ENCODE results near the gene ROM1. TPM values are rescaled to one million over a fixed set of nuclear protein-coding genes. Genes with fewer than 3 reads are reported as not detected.

Gene ROM1
- total and polyA plus RNA-seq, 9 donors = 1.5 to 4.0 (median 2.7) TPM

DNA sequence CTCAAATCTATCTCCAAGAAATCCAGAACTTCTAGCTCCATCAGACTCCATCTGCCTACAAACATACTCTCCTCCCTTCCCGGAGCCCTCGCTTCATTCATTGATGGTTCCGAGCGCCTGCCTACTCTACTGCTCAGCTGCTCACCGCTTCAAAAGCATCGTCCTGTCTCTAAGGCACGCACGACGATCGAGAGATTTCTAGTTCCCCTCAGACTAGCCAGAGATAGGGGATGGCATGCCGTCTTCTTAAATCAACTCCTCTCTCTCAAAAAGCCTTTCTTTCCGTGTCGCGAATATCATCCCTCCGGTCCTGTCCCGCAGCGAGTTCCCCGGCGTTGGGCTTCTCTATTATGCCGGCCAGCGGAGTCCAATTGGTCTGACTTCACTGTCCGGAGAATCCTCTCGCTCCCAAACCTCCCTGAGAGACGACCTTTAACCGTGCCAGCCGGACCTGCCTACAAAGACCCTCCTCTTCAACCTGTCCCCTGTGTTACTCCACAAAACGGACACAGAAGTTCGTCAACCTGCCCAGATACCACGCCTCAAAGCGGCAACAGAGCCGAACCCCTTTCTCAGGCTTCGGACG, 40.0 kb upstream of the ROM1 start:
- peak overlapping the region; percentile 92 for H3K27ac ChIP-seq (ENCODE audit: low read length)
- no peaks in the 10 kb centered on the region for H3K27me3 ChIP-seq (ENCODE audit: control insufficient read depth, insufficient read depth, low read length)
- DNase-seq = no peak
- WGBS (ENCODE audit: insufficient coverage) = 0% methylated on average over 33 of the region's 33 CpGs
- peaks cover 56% of the 10 kb centered on the region for H3K36me3 ChIP-seq (ENCODE audit: control insufficient read depth, insufficient read depth, low read length)
- no peaks in the 10 kb centered on the region for H3K9me3 ChIP-seq (replicated peaks; ENCODE audit: control insufficient read depth, low read depth, low read length)
- H3K4me1 ChIP-seq (ENCODE audit: control insufficient read depth, insufficient read depth, low read length) = peaks cover 26% of the 10 kb centered on the region
- peak overlapping the region; percentile 91 for H3K4me3 ChIP-seq (ENCODE audit: low read length)

GRCh38 chr11:62573592-62574362, 39.3 kb upstream of the ROM1 start, which contains the start of gene EEF1G:
Gene EEF1G, minus strand, starts transcription at chr11:62573891. Its CDS starts 49 bp downstream, at chr11:62573842.
- DNase-seq = peak; percentile 100
- peak within 1 kb of the TSS; percentile 91 for H3K4me3 ChIP-seq (ENCODE audit: low read length)
- WGBS (ENCODE audit: insufficient coverage) = 0% methylated on average over 38 of the region's 46 CpGs
- H3K36me3 ChIP-seq (ENCODE audit: control insufficient read depth, insufficient read depth, low read length) = peaks cover 57% of the 10 kb centered on the region
- no peaks in the 10 kb centered on the region for H3K9me3 ChIP-seq (replicated peaks; ENCODE audit: control insufficient read depth, low read depth, low read length)
- H3K4me1 ChIP-seq (ENCODE audit: control insufficient read depth, insufficient read depth, low read length) = peaks cover 26% of the 10 kb centered on the region
- no peaks in the 10 kb centered on the region for H3K27me3 ChIP-seq (ENCODE audit: control insufficient read depth, insufficient read depth, low read length)
- H3K27ac ChIP-seq (ENCODE audit: low read length) = peak within 1 kb of the TSS; percentile 98

- WGBS (ENCODE audit: insufficient coverage) = 0% methylated on average over 32 of the region's 33 CpGs
- peak; percentile 81 for DNase-seq
- H3K9me3 ChIP-seq (replicated peaks; ENCODE audit: control insufficient read depth, low read depth, low read length) = no peaks in the 10 kb centered on the region
- H3K4me1 ChIP-seq (ENCODE audit: control insufficient read depth, insufficient read depth, low read length) = peaks cover 26% of the 10 kb centered on the region
- H3K36me3 ChIP-seq (ENCODE audit: control insufficient read depth, insufficient read depth, low read length) = peaks cover 56% of the 10 kb centered on the region
- no peaks in the 10 kb centered on the region for H3K27me3 ChIP-seq (ENCODE audit: control insufficient read depth, insufficient read depth, low read length)
- peak overlapping the region; percentile 73 for H3K4me3 ChIP-seq (ENCODE audit: low read length)
- peak overlapping the region; percentile 98 for H3K27ac ChIP-seq (ENCODE audit: low read length)
Observed at GRCh38 chr11:62574363-62575071, 38.5 kb upstream of the ROM1 start.

DNA sequence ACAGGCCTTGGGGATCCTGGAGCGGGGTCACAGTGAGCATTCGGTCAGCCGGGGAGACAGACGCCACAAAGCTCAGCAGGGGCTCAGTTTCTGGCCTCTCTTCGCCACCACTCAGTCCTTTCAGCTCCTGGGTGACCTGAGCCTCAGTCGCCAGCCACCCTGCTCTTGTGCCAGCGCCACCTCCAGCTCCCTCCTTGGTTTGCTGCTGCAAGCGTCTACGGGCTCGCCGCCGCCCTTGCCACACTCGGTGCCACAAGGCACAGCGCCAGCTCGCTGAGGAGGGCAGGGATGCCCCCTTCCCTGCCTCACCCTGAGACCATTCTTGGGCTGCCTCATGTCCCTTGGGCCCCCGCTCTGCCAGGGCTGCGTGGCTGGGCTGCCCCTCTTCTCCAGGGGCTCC, 37.9 kb upstream of the ROM1 start:
- Histone ChIP-seq H3K4me3 (ENCODE audit: low read length) (peak overlapping the region; percentile 73), H3K4me1 (ENCODE audit: control insufficient read depth, insufficient read depth, low read length) (peaks cover 26% of the 10 kb centered on the region), H3K27me3 (ENCODE audit: control insufficient read depth, insufficient read depth, low read length) (no peaks in the 10 kb centered on the region), H3K9me3 (replicated peaks; ENCODE audit: control insufficient read depth, low read depth, low read length) (no peaks in the 10 kb centered on the region), H3K27ac (ENCODE audit: low read length) (peak overlapping the region; percentile 98), H3K36me3 (ENCODE audit: control insufficient read depth, insufficient read depth, low read length) (peaks cover 55% of the 10 kb centered on the region)
- peak; percentile 41 for DNase-seq
- WGBS (ENCODE audit: insufficient coverage) = 32% methylated on average over 16 of the region's 17 CpGs

GRCh38 chr11:62575837-62576236, 37.2 kb upstream of the ROM1 start:
- Histone ChIP-seq H3K36me3 (ENCODE audit: control insufficient read depth, insufficient read depth, low read length) (peaks cover 50% of the 10 kb centered on the region), H3K4me1 (ENCODE audit: control insufficient read depth, insufficient read depth, low read length) (peaks cover 26% of the 10 kb centered on the region), H3K9me3 (replicated peaks; ENCODE audit: control insufficient read depth, low read depth, low read length) (no peaks in the 10 kb centered on the region), H3K27ac (ENCODE audit: low read length) (peak overlapping the region; percentile 86), H3K27me3 (ENCODE audit: control insufficient read depth, insufficient read depth, low read length) (no peaks in the 10 kb centered on the region), H3K4me3 (ENCODE audit: low read length) (no peak overlapping the region)
- WGBS (ENCODE audit: insufficient coverage) = 78% methylated on average over 13 of the region's 14 CpGs
- no peak for DNase-seq

DNA sequence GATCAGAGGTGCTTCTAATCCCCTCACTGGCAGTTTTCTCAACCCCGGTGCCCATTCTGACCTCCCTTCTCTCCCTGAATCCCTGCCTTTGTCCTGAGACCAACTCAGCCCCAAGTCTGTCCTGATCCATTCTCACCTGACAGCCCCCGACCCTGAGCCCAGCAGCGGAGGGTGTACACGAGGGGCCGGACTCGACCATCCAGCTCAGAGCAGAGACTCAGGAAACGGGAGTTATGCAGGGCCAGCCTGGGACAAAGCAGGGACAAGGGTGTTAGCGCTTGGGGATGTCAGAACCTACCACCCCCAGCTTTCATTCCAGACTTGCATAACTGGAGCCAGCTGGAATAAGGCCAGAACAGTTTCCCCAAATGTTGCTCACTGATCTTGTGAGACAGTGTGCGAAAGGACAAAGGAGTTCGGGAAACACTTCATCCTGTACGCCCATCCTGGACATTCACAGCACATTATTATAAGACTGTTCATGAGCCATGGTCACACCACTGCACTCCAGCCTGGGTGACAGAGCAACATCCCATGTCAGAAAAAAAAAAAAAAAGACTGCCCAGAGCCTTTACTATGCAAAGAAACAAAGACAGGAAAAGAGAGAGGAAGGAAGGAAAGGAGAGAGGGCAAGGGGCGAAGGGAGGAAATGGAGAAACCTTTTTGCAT, 35.9 kb upstream of the ROM1 start:
- Histone ChIP-seq H3K27me3 (ENCODE audit: control insufficient read depth, insufficient read depth, low read length) (no peaks in the 10 kb centered on the region), H3K9me3 (replicated peaks; ENCODE audit: control insufficient read depth, low read depth, low read length) (no peaks in the 10 kb centered on the region), H3K4me3 (ENCODE audit: low read length) (no peak overlapping the region), H3K36me3 (ENCODE audit: control insufficient read depth, insufficient read depth, low read length) (peaks cover 47% of the 10 kb centered on the region), H3K27ac (ENCODE audit: low read length) (peak overlapping the region; percentile 86), H3K4me1 (ENCODE audit: control insufficient read depth, insufficient read depth, low read length) (peaks cover 23% of the 10 kb centered on the region)
- DNase-seq = peak; percentile 69
- 66% methylated on average over 8 of the region's 12 CpGs for WGBS (ENCODE audit: insufficient coverage)

- Histone ChIP-seq H3K4me1 (ENCODE audit: control insufficient read depth, insufficient read depth, low read length) (peaks cover 19% of the 10 kb centered on the region), H3K27me3 (ENCODE audit: control insufficient read depth, insufficient read depth, low read length) (no peaks in the 10 kb centered on the region), H3K9me3 (replicated peaks; ENCODE audit: control insufficient read depth, low read depth, low read length) (no peaks in the 10 kb centered on the region), H3K4me3 (ENCODE audit: low read length) (no peak overlapping the region), H3K36me3 (ENCODE audit: control insufficient read depth, insufficient read depth, low read length) (peaks cover 51% of the 10 kb centered on the region), H3K27ac (ENCODE audit: low read length) (no peak overlapping the region)
- 98% methylated on average over 10 of the region's 11 CpGs for WGBS (ENCODE audit: insufficient coverage)
- DNase-seq = no peak
Observed at GRCh38 chr11:62578541-62578940, 34.5 kb upstream of the ROM1 start.

GRCh38 chr11:62579252-62579651, 33.8 kb upstream of the ROM1 start:
- no CpG with 5 or more reads among the region's 2 CpGs for WGBS (ENCODE audit: insufficient coverage)
- Histone ChIP-seq H3K4me3 (ENCODE audit: low read length) (no peak overlapping the region), H3K27me3 (ENCODE audit: control insufficient read depth, insufficient read depth, low read length) (no peaks in the 10 kb centered on the region), H3K36me3 (ENCODE audit: control insufficient read depth, insufficient read depth, low read length) (peaks cover 54% of the 10 kb centered on the region), H3K9me3 (replicated peaks; ENCODE audit: control insufficient read depth, low read depth, low read length) (no peaks in the 10 kb centered on the region), H3K4me1 (ENCODE audit: control insufficient read depth, insufficient read depth, low read length) (peaks cover 19% of the 10 kb centered on the region), H3K27ac (ENCODE audit: low read length) (no peak overlapping the region)
- DNase-seq = no peak

- peaks cover 60% of the 10 kb centered on the region for H3K36me3 ChIP-seq (ENCODE audit: control insufficient read depth, insufficient read depth, low read length)
- H3K27me3 ChIP-seq (ENCODE audit: control insufficient read depth, insufficient read depth, low read length) = no peaks in the 10 kb centered on the region
- WGBS (ENCODE audit: insufficient coverage) = 92% methylated on average over 12 of the region's 18 CpGs
- no peaks in the 10 kb centered on the region for H3K9me3 ChIP-seq (replicated peaks; ENCODE audit: control insufficient read depth, low read depth, low read length)
- no peak overlapping the region for H3K27ac ChIP-seq (ENCODE audit: low read length)
- no peak overlapping the region for H3K4me3 ChIP-seq (ENCODE audit: low read length)
- H3K4me1 ChIP-seq (ENCODE audit: control insufficient read depth, insufficient read depth, low read length) = peaks cover 3% of the 10 kb centered on the region
- DNase-seq = no peak
Observed at GRCh38 chr11:62580959-62581715, 31.9 kb upstream of the ROM1 start.
